Activated T-cell treated with anti-CD3 and anti-CD28 coated beads for 48 hours (primary cell): ENCODE results near the gene LRP6.
A peak's percentile ranks its signal among the peaks of the same experiment; 100 is the strongest.

Source experiments
- DNase-seq: peaks from one replicate; pipeline ENCODE4 v3.0.0-alpha.2; 2020; ENCODE audit warnings: low read depth

The LRP6 gene

DNA sequence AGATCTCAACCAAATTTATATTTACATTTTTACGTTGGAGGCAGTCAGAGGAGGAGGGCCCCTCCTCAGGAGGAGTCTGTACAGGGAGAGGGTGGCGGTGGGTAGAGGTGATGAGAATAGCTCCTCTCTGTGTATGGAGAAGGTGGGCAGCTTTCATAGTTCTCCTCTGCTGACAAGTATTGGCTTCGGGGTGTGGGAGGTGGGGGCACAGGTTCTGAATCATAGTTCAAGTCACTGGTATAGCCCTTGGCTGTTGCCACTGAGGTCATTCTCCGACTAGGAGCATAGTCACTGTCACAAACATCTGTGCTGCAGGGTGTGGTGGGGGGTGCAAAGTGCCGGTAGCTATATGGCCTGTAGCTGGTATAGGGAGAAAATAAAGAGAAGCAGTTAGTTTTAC is 145.8 kb downstream of the LRP6 start:
- no peak for DNase-seq

DNA sequence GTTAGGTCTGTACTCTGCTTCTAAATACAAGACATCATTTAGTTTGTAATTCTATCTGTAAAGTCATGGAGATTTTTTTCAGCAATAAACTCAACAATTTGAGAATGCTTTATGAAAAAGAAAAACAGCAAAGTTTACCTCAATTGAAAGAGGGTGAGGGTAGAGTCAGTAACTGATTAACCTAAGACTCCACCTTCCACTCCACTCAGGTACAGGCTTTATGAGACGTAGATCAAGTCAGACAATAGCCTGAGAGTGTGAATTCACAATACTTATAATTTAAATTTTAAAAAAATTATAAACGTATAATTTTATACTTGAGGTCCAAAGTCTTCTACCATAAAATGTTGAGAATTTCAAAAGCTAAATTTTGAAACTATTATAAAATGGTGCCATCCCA is 150.2 kb downstream of the LRP6 start:
- no peak for DNase-seq

GRCh38 chr12:12115514-12115913 is 151.3 kb downstream of the LRP6 start:
- no peak for DNase-seq

DNA sequence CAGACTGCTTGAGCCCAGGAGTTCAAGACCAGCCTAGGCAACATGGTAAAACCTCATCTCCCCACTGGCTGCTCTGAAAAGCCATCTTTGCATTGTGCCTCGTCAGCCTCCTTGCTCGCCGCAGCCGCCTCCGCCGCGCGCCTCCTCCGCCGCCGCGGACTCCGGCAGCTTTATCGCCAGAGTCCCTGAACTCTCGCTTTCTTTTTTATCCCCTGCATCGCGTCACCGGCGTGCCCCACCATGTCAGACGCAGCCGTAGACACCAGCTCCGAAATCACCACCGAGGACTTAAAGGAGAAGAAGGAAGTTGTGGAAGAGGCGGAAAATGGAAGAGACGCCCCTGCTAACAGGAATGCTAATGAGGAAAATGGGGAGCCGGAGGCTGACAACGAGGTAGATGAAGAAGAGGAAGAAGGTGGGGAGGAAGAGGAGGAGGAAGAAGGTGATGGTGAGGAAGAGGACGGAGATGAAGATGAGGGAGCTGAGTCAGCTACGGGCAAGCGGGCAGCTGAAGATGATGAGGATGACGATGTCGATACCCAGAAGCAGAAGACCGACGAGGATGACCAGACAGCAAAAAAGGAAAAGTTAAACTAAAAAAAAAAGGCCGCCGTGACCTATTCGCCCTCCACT is 155.8 kb downstream of the LRP6 start:
- DNase-seq, result peak; percentile 15

- DNase-seq, result no peak
Observed at GRCh38 chr12:12108441-12109058, 158.3 kb downstream of the LRP6 start.

- no peak for DNase-seq
Observed at GRCh38 chr12:12107678-12108077, 159.2 kb downstream of the LRP6 start.

- no peak for DNase-seq
Observed at GRCh38 chr12:12099102-12099501, 167.7 kb downstream of the LRP6 start.

GRCh38 chr12:12098691-12099015 is 168.2 kb downstream of the LRP6 start:
- no peak for DNase-seq

DNA sequence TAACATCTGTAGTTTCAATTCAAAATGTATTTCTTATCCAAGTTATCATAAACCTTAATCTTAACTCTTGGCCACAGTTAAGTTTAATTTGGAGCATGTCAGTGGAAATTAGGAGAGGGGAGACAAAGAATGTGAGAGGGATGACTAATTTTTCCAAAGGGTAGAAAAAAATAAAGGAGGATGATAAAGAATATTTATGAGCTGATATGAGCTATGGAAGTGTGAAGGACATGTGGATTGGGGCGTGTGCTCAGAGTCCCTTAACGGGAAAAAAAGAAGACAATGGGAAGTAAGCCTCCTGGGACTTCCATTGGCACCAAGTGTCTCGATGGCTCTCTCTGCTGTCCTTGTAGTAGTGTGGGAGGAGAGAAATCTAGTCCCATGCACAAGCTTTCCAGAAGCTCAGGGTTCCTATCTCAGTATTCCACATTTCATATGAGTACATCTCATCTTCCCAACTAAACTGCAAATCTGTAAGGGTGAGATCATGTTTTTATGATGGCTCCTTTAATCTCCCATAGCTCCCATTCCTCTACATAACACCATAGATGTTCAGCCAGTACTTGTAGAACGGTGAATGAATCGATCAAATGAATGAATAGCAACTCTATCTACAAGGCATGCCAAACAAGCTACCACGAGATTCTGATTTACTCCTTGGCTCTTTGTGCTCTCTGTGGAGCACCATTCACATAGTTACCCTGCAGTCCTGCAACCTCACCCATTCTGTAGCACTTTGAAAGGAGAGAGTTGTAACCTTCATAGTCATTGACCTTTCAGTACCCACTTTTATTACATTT is 168.8 kb downstream of the LRP6 start:
- DNase-seq, result no peak

DNA sequence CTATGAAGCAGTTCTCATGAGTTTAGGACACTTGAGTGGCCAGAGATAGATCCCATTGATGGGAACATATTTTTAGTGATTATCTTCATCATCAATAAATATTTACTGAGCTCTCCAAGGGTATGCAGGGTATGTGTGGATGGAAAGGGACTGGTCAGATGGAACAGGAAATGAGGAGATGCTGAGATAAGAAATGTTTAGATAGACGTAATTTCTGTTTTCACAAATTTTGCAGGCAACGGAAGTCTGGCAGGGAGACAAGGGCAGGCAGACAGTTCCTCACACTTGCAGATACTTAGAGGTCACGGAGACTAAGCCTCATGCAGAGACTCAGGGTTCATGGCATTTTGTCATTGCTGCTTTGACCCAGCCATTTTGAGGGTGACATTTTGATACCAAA is 171.8 kb downstream of the LRP6 start:
- DNase-seq, result no peak

DNA sequence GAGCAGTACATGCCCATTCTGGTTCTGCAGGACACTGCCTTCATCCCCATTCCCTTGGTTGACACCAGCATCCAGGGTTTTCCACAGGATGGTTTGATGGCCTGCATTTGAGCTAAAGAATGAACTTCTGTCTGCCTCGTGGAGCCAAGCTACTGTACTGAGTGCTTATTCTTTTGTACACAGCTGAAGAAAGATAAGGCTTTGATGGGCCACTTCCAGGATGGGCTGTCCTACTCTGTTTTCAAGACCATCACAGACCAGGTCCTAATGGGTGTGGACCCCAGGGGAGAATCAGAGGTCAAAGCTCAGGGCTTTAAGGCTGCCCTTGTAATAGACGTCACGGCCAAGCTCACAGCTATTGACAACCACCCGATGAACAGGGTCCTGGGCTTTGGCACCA is 172.4 kb downstream of the LRP6 start:
- no peak for DNase-seq

DNA sequence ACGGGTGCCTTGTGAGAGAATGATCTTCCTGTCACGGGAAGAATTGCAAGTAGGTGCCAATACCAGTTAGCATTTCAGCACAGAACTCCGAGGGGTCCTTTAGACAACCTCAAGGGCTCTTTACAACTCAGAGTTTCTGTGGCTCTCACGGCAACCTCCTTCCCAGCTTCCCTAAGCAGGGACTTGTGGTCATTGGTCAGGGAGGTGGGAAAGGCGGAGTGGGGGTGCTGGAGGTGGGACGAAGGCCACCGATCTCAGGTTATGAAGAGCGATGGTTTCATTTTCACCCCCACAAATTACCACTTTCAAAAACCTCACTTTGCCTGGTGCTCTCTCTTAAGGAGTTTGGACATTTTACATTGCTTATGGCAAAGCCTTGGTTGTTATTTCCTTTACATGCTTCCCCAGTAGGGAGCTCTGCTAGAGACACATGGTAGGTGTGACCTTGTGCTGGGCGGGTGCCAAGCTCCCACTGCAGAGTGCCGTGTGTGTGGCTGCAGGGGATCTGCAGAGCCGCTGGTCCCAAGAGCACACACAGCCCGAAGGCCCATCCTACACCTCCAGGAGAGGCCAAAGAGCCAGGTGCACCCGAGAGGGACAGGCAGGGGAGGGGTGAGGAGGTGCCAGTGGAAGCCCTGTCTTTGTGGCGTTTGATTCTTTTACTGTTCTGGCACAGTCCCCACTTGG is 174.7 kb downstream of the LRP6 start:
- no peak for DNase-seq

GRCh38 chr12:12091071-12091470 is 175.8 kb downstream of the LRP6 start:
- no peak for DNase-seq

DNA sequence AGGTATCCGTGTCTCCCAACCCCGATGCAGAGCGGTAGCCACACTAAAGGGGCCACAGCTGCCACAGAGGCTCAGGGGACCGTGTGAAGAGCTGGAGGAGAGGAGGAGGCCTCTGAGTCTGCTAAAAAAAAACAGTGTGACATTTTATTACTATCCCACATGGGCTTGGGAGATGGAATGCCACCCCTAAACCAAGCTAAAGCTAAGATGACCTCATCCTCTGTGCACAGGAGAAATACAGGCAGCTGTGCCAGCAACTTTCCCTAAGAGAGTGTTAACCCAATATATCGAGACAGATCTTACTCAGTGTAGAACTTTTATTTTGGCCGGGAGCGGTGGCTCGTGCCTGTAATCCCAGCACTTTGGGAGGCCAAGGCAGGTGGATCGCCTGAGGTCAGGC is 178.1 kb downstream of the LRP6 start:
- no peak for DNase-seq

DNA sequence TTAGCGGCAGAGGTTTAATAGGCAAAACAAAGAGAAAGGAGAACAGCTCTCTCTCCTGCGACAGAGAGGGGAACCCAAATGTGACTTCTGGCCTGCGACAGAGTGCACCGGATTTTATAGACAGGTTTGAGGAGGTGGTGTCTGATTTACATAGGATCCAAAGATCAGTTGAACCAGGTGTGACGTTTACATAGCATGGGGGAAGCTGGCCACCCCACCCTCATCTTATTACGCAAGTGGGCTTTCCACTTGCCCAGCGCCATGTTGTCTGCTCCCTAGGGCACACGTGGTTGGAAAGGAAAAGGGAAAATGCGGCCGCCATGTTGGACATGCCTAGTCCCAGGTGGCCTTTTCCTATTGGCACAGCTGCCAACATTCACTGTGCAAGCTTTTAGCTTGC is 178.7 kb downstream of the LRP6 start:
- DNase-seq, result no peak

DNA sequence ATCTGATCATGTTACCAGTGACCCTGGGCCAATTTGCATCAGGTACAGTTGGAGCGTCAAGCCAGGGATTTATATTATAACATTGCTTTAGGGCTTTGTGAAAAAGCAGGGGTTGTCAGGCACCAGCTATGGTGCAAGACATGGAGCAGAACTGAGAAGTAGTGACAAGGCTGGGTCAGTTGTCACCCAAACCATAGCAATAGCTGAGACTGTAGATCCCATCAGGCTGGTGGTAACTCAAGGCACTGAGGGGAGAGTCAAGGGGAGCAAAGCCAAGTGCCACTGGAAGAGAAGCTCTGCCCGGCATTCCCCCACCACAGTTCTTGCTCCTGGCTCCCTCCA is 179.2 kb downstream of the LRP6 start:
- DNase-seq, result no peak

GRCh38 chr12:12086973-12087692 is 179.7 kb downstream of the LRP6 start:
- DNase-seq, result no peak

DNA sequence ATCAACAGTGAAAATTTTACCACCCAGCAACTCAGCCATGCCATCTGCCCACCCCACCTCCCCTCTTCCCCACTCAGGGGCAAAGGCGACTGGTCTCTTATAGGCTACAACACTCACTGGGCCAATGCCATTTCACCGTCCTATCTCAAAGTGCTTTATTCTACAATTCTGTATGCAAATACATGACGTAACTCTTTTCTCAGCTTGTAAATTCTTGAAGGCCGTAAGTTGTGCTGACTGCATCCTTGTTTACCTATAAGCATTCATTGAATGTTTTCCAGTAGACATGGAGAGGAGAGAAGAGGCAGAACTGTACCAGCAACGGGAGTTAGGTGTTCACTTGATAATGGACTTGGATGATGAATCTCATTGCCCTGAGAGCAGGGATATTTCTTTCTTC is 180.5 kb downstream of the LRP6 start:
- DNase-seq, result no peak

DNA sequence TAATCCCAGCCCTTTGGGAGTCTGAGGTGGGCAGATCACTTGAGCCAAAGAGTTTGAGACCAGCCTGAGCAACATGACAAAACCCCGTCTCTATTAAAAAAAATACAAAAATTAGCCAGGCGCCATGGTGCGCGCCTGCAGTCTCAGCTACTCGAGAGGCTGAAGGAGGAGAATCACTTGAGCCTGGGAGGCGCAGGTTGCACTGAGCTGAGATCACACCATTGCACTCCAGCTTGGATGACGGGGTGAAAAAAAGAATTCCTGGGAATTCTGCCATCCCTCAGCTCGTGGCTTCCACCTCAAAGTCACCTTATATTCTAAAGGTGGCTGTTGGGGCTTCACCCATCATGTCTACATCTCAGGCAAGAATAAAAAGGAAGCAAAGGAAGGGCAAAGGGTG is 183.2 kb downstream of the LRP6 start:
- no peak for DNase-seq

GRCh38 chr12:12081836-12082497 is 184.9 kb downstream of the LRP6 start:
- DNase-seq, result no peak

- DNase-seq, result no peak
Observed at GRCh38 chr12:12079291-12079690, 187.6 kb downstream of the LRP6 start.
